ENCODE measurements around the gene CCDC88C.
"Not testable (repeated sequence)": the region's sequence is repeated elsewhere in the genome, so short reads cannot be mapped to it uniquely, and the experiment has no call there.

CCDC88C gene

DNA sequence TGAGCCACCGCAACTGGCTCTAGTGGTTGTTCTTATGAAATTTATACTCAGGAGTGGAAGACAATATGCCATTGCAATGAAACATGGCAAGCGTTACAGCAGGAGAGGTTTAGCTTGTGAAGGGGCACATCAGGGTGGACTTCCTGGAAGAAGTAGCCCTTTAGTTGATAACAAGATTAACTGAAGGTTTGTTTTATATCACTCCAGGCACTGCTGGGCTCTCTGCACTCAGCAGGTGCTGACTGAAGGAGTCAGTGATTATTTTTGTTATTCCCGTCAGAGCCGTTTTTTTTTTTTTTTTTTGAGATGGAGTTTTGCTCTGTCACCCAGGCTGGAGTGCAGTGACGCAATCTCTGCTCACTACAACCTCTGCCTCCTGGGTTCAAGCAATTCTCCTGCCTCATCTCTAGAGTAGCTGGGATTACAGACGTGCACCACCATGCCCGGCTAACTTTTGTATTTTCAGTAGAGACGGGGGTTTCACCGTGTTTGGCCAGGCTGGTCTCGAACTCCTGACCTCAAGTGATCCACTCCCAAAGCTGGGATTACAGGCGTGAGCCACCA, 155.6 kb downstream of the CCDC88C start:
- DNase-seq: no peak

DNA sequence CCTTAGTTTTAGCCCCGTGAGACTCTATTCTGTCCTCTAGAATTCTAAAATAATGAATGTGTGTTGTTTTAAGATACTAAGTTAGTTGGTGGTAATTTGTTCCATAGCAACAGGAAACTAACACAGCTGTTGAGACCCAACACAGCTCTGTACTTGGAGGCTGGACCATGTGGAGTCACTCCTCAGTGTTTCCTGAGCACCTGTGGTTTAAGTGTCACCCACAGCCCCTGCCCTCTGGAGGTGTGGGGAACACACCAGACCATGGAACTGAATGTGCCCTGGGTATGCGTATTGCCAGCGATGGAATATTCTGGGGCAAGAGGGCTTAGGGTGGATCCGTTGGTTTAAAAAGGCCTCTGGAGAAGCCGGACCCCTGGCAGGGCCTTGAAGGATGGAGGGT, 156.5 kb downstream of the CCDC88C start:
- DNase-seq: no peak

DNA sequence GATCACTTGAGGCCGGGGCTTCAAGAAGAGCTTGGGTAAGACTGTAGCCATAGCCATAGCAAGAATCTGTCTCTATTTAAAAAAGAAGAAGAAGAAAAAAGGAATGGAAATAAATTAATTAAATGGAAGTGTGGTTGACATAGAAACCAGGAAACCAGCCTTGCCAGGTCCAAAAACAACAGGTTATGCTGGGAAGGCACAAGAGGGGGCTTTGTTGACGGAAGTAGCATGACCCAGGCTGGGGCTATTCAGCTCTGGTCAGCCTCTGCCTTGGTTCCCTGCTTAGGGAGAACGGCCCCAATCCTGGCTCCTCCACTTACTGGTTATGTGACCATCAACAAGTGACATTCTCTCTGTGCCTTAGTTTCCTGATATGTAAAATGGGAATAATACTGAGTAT, 158.7 kb downstream of the CCDC88C start:
- DNase-seq: no peak

DNA sequence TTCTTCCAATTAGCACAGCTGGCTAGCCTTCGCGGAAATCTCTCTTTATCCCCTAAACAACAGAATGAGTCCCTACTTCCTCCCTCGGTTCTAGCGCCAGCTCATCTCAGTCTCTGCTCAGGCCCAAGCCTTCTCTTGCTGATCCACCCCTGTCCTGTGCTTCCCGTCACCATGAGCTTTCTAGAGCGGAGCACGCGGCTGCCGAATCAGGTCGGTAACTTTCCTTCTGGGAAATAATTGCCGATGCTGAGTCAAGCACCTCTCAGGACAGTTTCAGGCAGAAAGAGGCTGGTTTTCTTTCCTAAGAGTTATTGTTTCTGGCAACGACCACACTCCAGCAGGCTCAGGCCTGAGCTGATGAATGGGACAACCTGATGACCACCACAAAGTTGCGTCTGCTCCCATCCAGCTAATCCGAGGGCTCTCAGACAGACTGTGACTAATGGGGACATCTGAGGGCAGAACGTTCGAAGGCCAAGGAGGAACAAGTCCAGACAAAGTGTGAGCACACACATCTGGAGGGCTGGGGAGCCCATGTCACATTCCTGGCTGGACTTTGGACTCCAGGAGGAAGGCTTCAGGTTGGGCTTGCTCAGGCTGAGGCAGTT, 159.5 kb downstream of the CCDC88C start:
- no peak for DNase-seq

DNA sequence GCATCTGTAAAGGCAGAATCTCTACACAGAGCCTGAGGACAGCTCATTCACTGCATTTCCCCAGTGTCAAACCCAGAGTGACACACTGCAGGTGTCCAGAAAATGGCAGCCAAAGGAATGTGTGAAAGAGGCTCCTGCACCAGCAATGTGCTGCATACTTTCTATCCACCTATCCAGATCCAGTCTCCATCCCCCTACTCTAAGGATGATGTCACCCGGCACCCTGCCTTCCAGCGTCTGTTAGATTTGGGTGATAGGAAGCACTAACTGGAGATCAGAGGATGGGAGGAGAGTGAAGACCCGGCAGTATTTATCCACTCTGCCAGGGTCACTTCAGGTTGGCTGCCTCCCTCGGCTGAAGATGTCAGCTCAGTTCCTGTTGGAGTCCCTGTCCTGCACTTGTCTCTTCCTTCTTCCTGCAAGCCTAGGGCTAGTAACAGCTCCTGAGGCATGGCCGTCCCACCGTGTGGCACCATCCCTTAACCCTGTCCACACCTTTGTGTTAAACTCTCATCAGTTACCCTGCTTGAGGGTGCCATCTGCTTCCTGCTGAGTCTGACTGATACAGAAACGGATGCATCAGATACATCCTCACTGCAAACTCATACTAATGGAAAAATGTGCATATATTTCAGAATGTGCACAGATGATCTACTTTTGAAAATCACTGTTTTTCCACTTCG, 160.2 kb downstream of the CCDC88C start:
- DNase-seq: no peak

DNA sequence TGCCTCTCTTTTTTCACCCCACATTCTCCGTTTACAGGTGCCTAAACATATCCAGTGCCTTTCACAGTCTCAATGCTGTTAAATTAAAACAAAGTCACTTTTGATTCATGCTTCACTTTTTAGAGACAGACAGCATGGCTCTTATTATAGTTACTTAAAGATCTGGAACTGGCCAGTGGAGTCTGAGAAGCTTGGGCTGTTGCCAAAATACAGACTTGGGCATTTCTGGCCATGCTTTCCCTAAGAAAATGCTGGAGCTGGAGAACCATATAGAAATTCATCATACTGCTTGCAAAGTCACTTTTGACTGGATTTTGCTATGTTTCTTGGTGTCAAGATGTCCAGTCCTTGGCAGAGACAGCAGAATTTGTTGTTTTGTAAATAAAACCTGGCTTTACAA, 161.0 kb downstream of the CCDC88C start:
- DNase-seq: no peak

DNA sequence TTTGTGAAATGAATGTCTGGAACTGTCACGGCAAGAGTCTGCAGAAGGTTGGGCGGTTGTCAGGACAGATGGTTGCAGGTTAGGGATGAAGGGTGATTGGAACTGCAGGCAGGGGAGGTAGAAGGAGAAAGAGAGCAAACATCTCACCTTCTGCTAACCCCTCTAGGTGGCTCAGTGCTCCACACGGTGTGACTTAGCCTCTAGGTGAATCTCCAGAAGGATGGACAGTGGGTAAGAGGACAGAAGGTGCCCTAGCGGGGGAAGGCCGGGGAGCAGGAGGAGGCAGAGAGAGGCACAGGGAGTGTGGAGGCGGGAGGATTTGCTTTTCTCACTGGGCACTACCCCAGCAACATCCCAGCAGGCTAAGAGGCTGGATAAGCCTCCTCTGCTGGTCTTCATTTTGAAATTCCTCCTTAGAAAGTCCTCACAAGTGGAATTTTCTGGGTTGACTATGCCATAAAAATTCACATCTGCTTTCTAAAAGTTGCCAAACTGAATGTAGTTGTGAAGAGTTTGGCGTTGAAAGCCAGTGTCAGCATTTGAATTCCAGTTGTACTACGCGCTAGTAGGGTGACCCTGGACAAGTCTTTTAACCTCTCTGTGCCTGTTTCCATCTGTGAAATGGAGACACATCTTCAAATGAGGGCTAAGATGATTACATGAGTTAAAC, 162.5 kb downstream of the CCDC88C start:
- DNase-seq: no peak

DNA sequence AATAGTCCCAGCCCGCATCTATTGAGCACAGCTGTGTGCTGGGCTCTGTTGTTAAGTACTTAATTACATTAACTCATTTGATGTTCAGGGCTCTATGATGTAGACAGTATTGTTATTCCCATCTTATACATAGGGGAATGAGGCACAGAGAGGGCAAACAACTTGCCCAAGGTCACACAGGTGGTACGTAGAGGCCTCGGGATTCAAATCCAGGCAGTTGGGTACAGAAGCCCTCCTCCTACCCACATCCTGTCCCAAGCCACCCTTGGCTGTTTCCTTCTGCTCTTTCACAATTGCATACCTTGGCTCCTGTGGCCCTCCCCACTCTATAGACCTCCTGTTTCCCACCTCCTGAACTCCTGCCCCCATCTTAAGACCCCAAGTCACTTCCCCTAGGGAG, 163.2 kb downstream of the CCDC88C start:
- DNase-seq: no peak

DNA sequence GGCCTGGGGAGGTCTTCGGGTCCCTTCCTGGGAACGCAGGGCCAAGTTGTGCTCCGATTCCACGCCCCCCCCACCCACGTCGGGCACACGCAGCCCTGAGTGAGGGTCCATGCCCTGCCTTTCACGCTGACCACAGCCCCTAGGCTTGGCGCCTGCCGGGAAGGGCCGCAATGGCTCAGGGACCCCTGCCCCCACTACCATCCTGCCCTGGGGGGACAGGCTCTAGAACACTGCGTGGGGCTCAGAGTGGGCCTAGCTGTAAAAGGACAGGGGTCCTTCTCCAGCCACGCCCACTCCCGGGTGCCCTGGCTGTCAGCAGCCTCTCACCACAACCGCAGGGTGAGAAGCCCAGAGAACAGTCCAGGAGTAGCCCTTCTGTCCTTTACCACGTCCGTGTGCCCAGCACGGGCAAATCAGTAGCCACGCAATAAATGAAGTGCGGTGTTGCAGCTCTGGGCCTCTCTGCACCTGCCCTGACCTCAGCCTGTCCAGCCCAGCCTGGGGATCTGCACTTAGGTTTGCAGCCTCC, 163.8 kb downstream of the CCDC88C start:
- DNase-seq: no peak

DNA sequence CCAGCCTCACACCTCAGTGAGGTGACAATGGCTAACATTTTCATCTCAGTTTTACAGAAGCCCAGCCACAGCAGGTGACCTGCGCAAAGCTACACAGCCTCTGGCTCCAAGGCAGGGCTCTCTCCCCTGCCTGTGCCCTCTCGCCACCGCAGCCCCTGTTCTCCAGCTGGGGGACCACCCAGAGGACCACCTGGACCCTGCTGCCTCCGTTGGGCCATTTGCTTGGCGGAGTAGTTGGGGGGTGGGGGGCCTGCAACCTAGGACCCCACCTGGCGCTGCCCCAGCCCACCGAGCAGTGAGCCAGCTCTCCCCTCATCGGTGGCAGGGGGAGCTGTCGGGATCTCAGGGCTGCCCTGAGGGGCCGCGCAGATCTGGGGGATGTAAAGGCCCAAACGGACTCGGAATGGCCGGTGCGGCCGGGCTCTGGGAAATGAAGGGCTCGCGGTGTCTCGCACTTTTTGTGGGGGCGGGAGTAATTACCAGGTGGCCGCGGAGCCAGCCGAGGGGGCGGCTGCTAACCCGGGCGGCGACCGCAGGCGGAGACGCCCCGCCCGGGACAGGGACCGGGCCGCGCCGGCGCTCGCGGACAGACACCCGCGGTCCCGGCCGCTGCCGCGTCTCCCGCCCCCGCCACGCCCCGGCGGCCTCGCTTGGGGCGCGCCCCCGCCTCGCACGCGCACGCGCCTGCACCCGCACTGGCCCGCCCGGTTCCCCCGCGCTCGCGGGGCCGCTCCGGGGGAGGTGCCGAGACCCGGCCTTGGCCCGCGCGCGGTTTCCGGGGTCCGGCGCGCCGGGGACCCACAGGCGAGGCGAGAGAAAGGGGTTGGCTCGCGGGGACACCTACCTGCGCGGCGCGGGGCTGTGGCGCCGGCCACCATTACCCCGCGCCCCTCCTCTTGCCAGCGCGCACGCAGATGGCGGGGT, 164.5 kb downstream of the CCDC88C start:
- DNase-seq: peak in 1 of 2 experiments; percentile 24

DNA sequence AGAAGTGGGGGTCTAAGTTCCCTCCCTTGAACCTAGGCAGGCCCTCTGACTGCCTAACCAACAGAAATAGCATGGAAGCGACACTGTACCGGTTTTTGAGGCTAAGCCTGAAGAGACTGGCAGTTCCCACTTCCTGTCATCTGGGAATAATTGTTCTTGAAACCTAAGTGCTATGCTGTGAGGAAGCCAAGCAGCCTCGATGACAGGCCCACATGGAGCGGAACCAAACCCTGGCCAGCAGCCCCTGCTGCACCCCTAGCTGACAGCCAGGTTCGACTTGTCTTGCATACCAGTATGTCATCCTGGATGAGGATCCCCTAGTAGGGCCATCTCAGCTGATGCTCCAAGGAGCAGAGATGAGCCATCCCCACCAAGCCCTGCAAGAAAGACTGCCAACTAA, 166.7 kb downstream of the CCDC88C start:
- no peak for DNase-seq

DNA sequence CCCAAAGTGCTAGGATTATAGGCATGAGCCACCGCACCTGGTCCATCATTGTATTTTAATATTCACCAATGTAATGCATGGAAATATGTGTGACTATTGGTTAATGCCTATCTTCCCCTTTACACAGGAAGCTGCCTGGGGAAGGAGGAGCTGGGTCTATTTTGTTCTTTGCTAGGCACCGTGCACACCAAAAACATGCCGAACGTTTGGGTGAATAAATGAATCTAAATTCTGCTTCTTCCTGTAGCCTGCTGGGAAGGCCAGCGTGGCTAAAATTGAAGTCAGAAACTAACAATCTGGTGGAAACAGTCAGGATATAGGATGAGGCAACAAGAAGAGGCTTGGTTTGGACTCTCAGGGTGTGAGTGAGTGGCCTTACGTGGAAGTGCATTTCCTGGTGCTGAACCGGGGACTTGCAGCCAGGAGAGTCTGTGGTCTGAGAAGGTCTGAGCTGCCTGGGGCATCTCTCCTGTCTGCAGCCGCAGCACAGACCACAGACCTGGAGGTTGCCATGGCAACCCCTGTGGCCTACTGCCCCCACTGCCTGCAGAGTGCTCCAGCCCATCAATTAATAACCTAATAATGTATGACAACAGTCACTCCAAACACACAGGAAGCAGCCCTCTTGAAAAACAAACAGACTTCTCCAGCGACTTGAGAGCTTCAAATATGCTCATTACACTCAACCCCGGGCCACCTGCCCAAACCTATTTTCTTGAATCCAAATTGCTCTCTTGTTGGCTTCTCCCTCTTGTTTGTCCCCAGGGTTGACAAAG, 167.6 kb downstream of the CCDC88C start:
- DNase-seq: peak; percentile 61 to 71

DNA sequence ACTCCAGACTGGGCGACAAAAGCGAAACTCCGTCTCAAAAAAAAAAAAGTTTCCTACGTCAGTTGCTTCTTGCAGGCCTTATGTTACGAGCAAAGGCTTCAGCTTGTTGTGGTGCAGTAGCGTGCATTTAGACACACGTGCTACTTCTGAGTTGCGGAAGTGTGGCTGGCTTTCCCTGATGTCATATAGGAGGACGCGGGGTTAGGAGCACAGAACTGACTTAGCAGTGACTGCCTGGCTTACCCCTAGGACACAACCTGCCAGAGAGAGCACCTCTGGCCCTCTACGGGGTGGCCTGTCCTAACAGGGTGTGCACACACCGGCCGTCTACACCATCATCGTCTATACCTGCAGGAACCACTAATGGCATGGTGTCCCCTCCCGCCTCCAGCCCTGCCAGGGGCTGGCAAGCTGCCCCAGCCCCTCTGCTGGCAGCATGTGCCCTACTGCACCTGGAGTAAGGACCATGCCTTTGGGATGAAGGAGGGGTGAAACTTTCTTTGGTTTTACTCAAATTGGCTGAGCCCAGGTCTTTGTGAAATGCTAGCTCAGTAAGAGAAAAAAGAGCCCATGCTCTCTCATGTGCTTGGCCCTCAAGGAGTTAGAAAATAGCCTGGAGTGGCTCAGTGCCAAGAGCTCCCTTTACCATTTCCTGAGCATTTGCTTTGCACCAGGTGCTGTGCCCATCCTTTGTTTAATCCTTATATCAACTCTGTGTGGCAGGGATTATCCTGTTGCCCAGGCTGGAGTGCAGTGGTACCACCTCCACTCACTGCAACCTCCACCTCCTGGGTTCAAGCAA, 171.4 kb downstream of the CCDC88C start:
- no peak for DNase-seq

DNA sequence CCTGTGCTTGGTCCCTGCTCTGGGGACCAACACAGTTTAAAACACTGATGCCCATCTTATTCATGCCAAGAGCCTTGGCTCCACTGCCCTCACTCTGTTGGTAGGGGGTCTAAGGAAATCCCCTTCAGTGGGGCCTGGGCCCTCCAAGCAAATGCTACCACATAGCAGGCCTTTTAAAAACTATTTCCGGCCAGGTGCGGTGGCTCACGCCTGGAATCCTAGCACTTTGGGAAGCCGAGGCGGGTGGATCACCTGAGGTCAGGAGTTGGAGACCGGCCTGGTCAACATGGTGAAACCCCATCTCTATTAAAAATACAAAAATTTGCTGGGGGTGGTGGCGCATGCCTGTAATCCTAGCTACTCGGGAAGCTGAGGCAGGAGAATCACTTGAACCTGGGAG, 172.0 kb downstream of the CCDC88C start:
- not testable (repeated sequence) for DNase-seq

DNA sequence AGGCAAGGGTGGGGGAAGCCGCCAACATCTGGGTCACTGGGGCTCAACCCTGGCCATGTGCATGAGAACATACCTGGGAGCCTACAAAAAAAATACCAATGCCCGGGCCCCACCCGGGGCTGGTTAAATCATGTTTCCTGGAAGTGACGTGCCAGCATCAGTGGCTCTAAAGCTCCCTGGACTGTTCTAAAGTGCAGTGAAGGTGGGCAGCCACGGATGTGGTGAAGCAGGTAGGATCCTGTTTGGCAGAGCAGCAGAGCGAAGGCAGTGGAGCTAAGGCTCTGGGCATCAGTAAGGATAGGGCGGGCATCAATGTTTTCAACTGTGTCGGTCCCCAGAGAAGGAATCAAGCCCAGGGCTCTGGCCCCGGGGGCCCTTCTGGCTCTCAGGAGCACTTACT, 172.6 kb downstream of the CCDC88C start:
- no peak for DNase-seq

DNA sequence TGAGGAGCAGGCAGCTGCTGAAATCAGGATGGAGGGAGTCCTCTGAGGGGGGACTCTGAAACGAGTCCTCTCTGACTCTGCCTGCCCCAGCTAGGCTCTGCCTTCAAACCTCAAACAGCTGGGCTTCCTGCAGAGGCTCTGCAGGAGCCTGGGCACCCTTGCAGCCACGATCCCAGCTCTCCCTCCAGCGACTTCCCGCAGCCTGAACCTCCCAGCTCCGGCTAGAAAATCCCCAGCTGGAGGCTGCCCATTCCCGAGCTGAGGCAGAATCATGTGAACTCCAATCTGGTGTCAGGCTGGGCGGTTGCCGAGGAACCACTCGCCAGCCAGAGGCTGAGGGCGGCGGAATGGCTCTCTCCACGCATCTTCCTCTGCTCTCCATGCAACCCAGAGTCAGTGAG, 173.1 kb downstream of the CCDC88C start, which contains the start of gene GPR68:
GPR68 (minus strand) TSS at position 204 of the 401 bp plus-strand sequence. CDS start 9,654 bp downstream, outside the sequence.
- no peak for DNase-seq

DNA sequence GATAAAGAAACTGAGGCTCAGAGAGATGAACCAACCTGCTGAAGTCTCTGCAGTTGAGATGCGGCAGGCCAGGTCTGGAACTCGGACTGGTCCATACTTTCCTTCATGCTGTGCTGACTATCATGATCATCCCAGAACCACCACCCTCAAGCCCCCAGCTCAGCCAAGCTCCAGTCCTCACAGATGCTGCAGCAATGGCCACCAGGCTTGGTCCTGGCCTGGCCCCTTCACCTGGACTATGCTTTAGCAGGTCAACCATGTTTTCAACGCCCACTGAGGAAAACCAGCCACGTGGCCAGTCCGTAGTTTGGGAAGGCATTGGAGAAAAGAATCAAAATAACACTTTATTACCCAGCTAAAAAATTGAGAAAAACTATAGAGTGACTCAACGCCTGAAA, 174.5 kb downstream of the CCDC88C start:
- DNase-seq: no peak

DNA sequence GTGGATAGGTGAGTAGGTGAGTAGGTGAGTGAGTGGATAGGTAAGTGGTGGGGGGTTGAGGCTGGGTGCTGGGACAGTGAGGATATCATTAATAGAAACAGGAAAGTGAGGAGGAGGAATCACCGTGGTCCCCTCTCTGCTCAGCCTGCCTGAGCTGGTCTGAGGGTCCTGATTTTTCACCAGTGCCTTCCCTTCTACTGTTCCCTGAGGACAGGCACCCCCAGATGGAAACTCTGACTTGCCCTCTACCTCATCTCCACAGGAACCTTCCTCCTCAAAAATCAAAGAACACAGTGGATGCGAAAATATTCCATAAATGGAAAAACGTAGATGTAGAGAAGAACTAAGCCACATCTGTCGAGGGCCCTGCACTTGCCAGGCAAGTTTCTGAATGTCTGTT, 175.0 kb downstream of the CCDC88C start:
- no peak for DNase-seq

DNA sequence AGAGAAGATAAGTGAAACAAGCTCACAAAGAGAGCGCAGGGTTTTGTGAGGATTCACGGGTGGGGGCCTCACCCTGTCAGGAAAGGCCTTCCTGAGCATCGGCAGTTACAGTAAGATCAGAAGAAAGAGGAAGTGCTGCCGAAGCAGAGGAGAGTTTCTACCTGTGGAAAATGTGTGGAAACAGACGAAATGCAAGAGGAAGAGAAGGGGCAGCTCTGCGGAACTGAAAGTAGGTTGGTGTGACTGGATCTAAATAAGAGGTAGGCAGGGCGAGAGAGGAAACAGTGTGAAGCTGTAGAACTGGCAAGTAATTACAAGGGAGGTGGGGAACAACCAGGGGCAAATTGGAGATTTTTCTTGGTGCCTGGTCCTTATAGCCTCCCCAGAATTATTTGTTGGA, 175.8 kb downstream of the CCDC88C start:
- no peak for DNase-seq

DNA sequence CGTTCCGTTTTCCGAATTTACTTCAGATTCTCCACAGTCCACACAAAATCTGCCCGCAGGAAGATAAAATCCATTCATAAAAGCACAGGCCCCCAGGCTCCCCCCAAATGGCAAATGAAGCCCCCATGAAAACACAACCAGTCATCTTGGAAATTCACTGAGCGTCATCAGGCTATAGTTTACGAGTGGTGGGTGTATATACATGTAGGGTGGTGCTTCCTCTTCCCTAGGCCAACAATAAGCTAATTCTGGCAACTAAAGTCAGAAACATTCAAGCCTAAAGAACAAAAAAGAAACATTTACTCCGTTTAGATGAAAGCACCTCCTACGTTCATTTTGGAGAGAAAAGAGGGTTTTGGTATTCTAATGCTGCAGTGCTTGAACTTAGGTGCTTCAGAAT, 179.0 kb downstream of the CCDC88C start:
- DNase-seq: no peak

DNA sequence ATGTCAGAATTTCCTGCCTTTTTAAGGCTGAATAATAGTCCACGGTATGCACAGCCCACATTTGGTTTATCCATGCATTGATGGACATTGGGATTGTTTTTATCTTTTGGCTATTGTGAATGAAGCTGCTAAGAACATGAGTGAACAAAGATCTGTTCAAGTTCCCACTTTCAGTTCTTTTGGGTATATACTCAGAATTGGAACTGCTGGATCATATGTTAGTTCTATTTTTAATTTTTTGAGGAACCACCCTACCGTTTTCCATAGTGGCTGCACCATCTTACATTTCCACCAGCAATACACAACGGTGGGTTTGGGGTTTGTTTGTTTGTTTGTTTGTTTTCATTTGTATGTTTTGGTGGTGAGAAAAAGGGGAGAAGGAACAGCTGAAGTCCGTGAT, 179.5 kb downstream of the CCDC88C start:
- DNase-seq: no peak
